Gastroesophageal sphincter (tissue), 3 donors: Measurements from ENCODE around the gene GHRL.

Experiments
- EP300 ChIP-seq: sonication (generic); formaldehyde crosslinking; IDR thresholded peaks from one replicate; pipeline ENCODE4 v1.6.1; 2017; ENCODE audit warnings: antibody characterized with exemption, mild to moderate bottlenecking
- TF ChIP-seq, protein P1 (sequence below), 4 experiments: fragments of 200-600 bp in 2 of 4; fragments of 450-650 bp in 2 of 4; sonication (generic) in 1 of 4; IDR thresholded peaks; one replicate each; pipeline ENCODE4 v1.5.1; 2017 to 2019; ENCODE audit warnings: antibody characterized with exemption in 4 of 4, mild to moderate bottlenecking in 2 of 4, moderate library complexity in 2 of 4

DNA sequence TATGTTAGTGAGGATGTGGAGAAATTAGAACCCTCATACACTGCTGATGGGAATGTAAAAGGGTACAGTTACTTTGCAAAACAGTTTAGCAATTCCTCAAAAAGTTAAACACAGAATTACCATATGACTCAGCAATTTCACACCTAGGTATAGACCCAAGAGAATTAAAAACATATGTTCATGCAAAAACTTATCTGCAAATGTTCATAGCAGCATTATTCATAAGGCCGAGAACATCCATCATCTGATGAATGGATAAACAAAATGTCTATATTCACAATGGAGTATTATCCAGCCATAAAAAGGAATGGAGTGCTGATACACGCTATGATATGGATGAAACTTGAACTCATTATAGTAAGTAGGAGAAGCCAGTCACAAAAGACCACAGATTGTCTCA lies 17.8 kb upstream of the GHRL start:
- TF ChIP-seq, protein P1, sequence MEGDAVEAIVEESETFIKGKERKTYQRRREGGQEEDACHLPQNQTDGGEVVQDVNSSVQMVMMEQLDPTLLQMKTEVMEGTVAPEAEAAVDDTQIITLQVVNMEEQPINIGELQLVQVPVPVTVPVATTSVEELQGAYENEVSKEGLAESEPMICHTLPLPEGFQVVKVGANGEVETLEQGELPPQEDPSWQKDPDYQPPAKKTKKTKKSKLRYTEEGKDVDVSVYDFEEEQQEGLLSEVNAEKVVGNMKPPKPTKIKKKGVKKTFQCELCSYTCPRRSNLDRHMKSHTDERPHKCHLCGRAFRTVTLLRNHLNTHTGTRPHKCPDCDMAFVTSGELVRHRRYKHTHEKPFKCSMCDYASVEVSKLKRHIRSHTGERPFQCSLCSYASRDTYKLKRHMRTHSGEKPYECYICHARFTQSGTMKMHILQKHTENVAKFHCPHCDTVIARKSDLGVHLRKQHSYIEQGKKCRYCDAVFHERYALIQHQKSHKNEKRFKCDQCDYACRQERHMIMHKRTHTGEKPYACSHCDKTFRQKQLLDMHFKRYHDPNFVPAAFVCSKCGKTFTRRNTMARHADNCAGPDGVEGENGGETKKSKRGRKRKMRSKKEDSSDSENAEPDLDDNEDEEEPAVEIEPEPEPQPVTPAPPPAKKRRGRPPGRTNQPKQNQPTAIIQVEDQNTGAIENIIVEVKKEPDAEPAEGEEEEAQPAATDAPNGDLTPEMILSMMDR (IDR thresholded peaks at IDR 0.05) = no peak
- TF ChIP-seq EP300 = no peak
